Activated CD8-positive, alpha-beta T cell treated with anti-CD3 and anti-CD28 coated beads for 36 hours (primary cell): Measurements from ENCODE around the gene ELFN2. TPM values are rescaled to one million over a fixed set of nuclear protein-coding genes. Genes with fewer than 3 reads are reported as not detected.

ENCODE experiments used
- ATAC-seq: fragments of 200-7000 bp; cut with Tn5 transposase; one replicate; pipeline ENCODE4 v1.10.0; 2021; ENCODE audit warnings: mild to moderate bottlenecking, moderate library complexity
- CTCF ChIA-PET: fragments of 350-600 bp; sonication (Branson Sonifier 250); formaldehyde crosslinking; loops from one replicate; lab custom pipeline; 2021; ENCODE audit warnings: antibody characterized with exemption; lab: Charles Lee
- POLR2A ChIA-PET: fragments of 350-600 bp; sonication (Branson Sonifier 250); formaldehyde crosslinking; loops from one replicate; lab custom pipeline; 2021; ENCODE audit warnings: antibody characterized with exemption; lab: Charles Lee
- DNase-seq: peaks from one replicate; pipeline ENCODE4 v3.0.0-alpha.2; 2020
- H3K27ac Mint-ChIP-seq: one replicate; pipeline ENCODE4 v1.8.0; 2021; ENCODE audit warnings: mild to moderate bottlenecking, mixed read lengths
- H3K27me3 Mint-ChIP-seq: one replicate; pipeline ENCODE4 v1.8.0; 2021; ENCODE audit warnings: mixed read lengths
- H3K36me3 Mint-ChIP-seq: one replicate; pipeline ENCODE4 v1.8.0; 2021; ENCODE audit warnings: low read depth, mixed read lengths
- H3K4me1 Mint-ChIP-seq: one replicate; pipeline ENCODE4 v1.8.0; 2021; ENCODE audit warnings: low read depth, mixed read lengths
- H3K4me3 Mint-ChIP-seq: one replicate; pipeline ENCODE4 v1.8.0; 2021; ENCODE audit warnings: mild to moderate bottlenecking, moderate library complexity, mixed read lengths
- H3K9me3 Mint-ChIP-seq: one replicate; pipeline ENCODE4 v1.8.0; 2021; ENCODE audit warnings: mixed read lengths
- intact Hi-C: fragments of 100-400 bp; cut with micrococcal nuclease; formaldehyde crosslinking; loops from one replicate; pipeline ENCODE4 v1.10.0; 2022
- total RNA-seq, 2 experiments: library from RNA; stranded (reverse); gene quantifications; one replicate each; pipeline ENCODE4 v1.2.3, GENCODE V29; 2021
- TF ChIP-seq, protein P1 (sequence below): fragments of 200-600 bp; IDR thresholded peaks from one replicate; pipeline ENCODE4 v1.8.0; 2022; ENCODE audit warnings: antibody characterized with exemption, mild to moderate bottlenecking

ELFN2 gene
- total RNA-seq, 2 experiments from 2014 or later: 0.51 to 0.52 TPM

DNA sequence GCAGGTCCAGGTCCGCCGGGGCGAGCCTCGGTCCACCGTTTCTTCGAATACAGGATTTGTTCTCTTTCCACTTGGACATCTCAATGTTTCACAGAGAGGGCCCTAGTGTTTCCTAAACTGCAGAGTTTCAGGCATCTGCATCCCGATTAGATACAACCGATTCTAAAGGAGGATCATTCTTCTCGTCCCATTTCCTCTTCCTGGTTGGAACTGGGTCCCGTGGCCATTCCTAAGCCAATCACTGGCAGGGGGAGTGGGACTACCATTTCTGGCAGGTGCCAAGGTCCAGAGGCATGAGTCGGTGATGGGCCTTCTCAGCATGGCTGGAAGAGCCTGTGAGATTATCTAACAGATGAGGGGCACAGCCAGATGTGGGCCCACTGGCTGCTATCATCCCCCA is 68.9 kb downstream of the ELFN2 start:
- no peak for DNase-seq
- no peak overlapping the region for H3K4me3 Mint-ChIP-seq
- H3K9me3 Mint-ChIP-seq: no peaks in the 10 kb centered on the region
- ChIA-PET CTCF (no interaction called here), POLR2A (no interaction called here)
- intact Hi-C loops: no loop called here
- H3K4me1 Mint-ChIP-seq: no peaks in the 10 kb centered on the region
- TF ChIP-seq, protein P1, sequence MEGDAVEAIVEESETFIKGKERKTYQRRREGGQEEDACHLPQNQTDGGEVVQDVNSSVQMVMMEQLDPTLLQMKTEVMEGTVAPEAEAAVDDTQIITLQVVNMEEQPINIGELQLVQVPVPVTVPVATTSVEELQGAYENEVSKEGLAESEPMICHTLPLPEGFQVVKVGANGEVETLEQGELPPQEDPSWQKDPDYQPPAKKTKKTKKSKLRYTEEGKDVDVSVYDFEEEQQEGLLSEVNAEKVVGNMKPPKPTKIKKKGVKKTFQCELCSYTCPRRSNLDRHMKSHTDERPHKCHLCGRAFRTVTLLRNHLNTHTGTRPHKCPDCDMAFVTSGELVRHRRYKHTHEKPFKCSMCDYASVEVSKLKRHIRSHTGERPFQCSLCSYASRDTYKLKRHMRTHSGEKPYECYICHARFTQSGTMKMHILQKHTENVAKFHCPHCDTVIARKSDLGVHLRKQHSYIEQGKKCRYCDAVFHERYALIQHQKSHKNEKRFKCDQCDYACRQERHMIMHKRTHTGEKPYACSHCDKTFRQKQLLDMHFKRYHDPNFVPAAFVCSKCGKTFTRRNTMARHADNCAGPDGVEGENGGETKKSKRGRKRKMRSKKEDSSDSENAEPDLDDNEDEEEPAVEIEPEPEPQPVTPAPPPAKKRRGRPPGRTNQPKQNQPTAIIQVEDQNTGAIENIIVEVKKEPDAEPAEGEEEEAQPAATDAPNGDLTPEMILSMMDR: no peak
- ATAC-seq: no peak
- H3K36me3 Mint-ChIP-seq: no peaks in the 10 kb centered on the region
- H3K27ac Mint-ChIP-seq: no peak overlapping the region
- no peaks in the 10 kb centered on the region for H3K27me3 Mint-ChIP-seq

DNA sequence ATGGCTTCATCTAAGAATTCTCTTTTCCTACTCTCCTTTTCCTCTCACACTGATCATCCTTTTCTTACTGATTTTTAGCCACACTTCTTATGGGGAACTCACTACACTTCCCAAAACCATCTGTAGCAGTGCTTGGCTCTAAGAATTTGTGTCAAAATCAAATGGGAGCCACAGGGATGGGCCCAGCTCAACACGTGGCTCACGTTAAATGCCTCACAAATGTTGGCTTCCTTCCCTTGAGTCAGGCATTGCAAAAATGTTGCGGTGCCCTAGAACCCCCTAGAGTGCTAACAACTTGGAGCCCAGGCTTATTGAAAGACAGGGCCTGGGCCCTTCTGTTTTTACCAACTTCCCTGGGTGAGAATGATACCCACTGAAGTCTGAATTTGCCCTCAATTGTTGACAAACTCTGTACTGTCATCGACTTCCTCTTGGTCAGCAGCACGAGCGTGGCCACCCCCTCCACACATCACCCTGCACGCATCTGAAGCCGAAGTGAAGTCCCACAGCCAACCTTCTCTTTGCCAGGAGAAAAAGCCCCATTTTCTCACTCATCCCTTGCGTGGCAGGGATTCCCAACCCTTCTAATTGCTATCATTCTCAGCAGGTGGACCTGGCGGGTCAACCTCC is 69.7 kb downstream of the ELFN2 start:
- Mint-ChIP-seq H3K4me1 (no peaks in the 10 kb centered on the region), H3K36me3 (no peaks in the 10 kb centered on the region), H3K9me3 (no peaks in the 10 kb centered on the region), H3K4me3 (no peak overlapping the region), H3K27ac (no peak overlapping the region), H3K27me3 (no peaks in the 10 kb centered on the region)
- POLR2A ChIA-PET: no interaction called here
- ATAC-seq (no peak), DNase-seq (no peak)
- TF ChIP-seq, protein P1: no peak
- intact Hi-C loops: no loop called here
- CTCF ChIA-PET: interaction anchor here (1.2 kb wide), 1 partner anchor 235 kb away, joined by 3 read pairs; no protein-coding TSS in a partner anchor

DNA sequence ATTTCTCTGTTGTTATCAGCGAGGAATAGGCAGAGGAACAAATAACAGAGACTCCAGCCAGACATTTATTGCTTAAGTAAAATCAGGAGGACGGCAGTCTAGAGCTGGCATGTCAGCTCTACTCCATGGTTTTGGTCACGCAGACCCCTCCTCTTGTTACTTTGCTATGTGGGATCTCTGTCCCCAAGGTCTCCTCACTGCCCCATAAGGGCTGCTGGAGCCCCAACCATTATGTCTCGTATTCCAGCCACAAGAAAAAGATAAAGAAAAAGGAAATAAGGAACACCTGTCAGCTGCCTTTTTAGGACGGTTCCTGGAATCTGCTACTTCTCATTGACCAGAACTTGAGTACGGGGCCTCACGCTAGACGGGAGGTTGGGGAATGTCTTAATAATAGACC is 70.4 kb downstream of the ELFN2 start:
- CTCF ChIA-PET: interaction anchor here (1.2 kb wide), 1 partner anchor 236 kb away, joined by 3 read pairs; no protein-coding TSS in a partner anchor
- DNase-seq (no peak), ATAC-seq (no peak)
- H3K27me3 Mint-ChIP-seq: no peaks in the 10 kb centered on the region
- no peak overlapping the region for H3K27ac Mint-ChIP-seq
- TF ChIP-seq, protein P1: no peak
- POLR2A ChIA-PET: no interaction called here
- no peaks in the 10 kb centered on the region for H3K9me3 Mint-ChIP-seq
- H3K4me3 Mint-ChIP-seq: no peak overlapping the region
- H3K4me1 Mint-ChIP-seq: no peaks in the 10 kb centered on the region
- no peaks in the 10 kb centered on the region for H3K36me3 Mint-ChIP-seq
- intact Hi-C loops: no loop called here

DNA sequence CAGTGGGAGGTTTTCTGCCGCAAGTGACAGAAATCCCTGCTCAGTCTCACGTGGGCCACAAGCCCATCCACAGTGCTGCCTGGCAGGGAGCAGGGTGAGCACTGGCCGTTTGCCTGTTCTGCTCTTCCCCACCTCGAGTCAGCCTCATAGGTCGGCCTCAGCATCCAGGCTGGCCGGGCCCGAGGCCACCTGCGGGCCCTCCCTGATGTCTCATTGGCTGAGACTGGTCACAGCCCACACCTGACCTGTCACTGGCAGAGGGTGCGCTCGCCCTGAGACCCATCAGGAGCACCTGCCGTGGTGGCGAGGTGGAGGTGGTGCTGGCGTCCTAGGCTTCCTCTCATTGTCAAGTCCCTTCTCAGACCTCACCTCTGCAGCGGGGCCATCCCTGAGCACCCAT is 72.1 kb downstream of the ELFN2 start:
- DNase-seq: no peak
- H3K9me3 Mint-ChIP-seq: no peaks in the 10 kb centered on the region
- no peaks in the 10 kb centered on the region for H3K27me3 Mint-ChIP-seq
- ChIA-PET POLR2A (no interaction called here), CTCF (no interaction called here)
- ATAC-seq: no peak
- H3K27ac Mint-ChIP-seq: no peak overlapping the region
- no peak overlapping the region for H3K4me3 Mint-ChIP-seq
- TF ChIP-seq, protein P1: no peak
- H3K4me1 Mint-ChIP-seq: no peaks in the 10 kb centered on the region
- intact Hi-C loops: no loop called here
- no peaks in the 10 kb centered on the region for H3K36me3 Mint-ChIP-seq

DNA sequence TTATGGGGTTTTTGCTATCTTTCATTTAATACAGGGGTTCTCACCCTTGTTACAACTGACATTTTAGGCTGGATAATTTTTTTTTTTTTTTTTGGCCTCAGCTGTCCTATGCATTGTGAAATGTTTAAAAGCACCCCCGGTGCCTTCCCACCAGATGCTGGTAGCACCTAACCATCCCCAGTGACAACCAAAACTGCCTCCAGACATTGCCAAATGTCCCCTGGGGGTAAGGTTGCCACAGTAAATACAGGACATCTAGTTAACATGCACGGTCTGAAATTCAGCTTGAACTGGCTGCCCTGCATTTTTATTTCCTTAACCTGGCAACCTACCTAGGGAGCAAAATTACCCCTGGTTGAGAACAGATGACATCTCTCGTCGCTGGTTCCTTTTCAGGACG is 72.6 kb downstream of the ELFN2 start:
- no peaks in the 10 kb centered on the region for H3K36me3 Mint-ChIP-seq
- DNase-seq: no peak
- CTCF ChIA-PET: no interaction called here
- ATAC-seq: no peak
- TF ChIP-seq, protein P1: no peak
- no peaks in the 10 kb centered on the region for H3K9me3 Mint-ChIP-seq
- intact Hi-C loops: no loop called here
- no peak overlapping the region for H3K27ac Mint-ChIP-seq
- H3K4me1 Mint-ChIP-seq: no peaks in the 10 kb centered on the region
- no peak overlapping the region for H3K4me3 Mint-ChIP-seq
- no peaks in the 10 kb centered on the region for H3K27me3 Mint-ChIP-seq
- POLR2A ChIA-PET: no interaction called here
